GM19468 (cell line): ENCODE data around the gene KMO.

ENCODE experiments used
- ATAC-seq: cut with Tn5 transposase; IDR thresholded peaks from one replicate; pipeline ENCODE4 v1.9.1; 2021; ENCODE audit warnings: mild to moderate bottlenecking, moderate library complexity, moderate number of reproducible peaks; ENCODE audit not compliant: unreplicated experiment; ENCODE audit errors: extremely low read depth

Gene KMO

GRCh38 chr1:241536304-241536703 is 4.1 kb downstream of the KMO start:
- no peak for ATAC-seq

DNA sequence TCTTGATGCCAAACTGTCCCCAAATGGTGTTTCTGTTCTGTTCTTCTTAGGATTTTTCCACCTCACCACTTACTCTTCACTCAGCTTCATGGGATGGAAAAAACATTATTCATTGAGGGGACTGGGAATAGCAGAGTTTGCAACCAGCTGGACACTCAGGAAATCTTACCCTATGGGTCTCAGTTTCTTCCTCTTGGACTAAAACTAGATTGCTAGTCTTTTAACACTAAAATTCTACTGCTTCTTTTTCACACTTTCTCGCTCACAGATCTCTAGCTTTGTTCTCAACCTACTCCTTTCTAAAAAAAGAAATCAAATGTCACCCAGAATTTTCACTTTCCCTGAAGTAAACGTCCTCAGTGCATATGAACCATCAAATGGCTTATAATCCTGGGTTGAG is 4.8 kb downstream of the KMO start:
- no peak for ATAC-seq

DNA sequence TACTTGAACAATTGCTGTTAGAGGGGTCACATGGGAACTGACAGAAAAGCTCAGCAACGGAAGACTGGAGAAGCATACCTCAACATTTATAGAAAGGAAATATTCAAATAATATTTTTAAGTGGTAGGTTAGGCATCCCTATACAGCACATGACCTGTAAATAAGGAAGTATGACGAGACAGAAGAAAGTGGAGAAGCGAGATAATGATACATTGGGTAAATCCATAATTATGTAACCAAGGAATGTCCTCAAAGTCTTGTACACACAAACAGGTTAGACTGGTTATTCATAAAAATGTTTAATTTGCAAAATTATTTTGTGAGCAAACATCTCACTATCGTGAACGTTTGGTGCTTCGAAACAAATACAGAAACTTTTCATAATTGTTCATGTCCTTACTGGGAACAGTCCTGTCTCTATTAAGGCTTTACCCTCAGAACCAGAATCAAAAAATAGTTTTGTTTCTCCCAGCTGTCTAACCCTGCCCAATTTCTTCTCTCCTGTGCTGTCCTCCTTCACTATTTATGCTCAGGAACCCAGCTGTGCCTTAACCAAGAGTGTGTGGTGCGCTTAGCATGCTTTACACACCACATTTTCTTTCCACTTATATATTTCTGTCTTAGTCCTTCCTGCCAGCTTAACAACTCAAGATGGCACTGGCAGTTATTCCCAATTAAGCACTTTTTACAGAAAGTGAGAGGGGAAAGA is 10.2 kb downstream of the KMO start:
- ATAC-seq, result no peak

- no peak for ATAC-seq
These were observed 15.8 kb downstream of the KMO start for GRCh38 chr1:241548008-241548407.

GRCh38 chr1:241550318-241550717 is 18.1 kb downstream of the KMO start:
- ATAC-seq, result no peak

GRCh38 chr1:241551759-241552638 is 19.8 kb downstream of the KMO start:
- ATAC-seq, result no peak

DNA sequence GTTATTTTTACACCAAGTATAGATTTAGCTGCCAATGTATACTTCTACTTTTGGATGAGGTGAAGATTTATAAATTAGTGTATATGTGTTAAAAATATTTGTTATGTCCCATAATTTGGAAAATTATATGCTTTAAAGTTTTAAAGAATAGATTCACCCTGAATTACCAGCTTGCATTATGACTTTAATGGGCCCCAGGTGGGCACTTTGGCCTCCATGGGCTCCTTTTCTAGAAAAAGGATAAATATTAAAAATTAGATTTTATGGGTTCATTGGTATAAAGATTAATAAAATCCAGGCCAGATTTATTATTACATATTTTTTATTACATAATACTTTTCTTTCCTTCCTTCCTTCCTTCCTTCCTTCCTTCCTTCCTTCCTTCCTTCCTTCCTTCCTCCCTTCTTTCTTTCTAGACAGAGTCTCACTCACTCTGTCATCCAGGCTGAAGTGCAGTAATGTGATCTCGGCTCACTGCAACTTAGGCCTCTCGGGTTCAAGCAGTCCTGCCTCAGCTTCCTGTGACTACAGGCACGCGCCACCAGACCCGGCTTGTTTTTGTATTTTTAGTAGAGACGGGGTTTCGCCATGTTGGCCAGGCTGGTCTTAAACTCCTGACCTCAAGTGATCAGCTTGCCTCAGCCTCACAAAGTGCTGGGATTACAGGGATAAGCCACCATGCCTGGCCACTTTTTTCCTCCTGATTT is 21.9 kb downstream of the KMO start:
- no peak for ATAC-seq

DNA sequence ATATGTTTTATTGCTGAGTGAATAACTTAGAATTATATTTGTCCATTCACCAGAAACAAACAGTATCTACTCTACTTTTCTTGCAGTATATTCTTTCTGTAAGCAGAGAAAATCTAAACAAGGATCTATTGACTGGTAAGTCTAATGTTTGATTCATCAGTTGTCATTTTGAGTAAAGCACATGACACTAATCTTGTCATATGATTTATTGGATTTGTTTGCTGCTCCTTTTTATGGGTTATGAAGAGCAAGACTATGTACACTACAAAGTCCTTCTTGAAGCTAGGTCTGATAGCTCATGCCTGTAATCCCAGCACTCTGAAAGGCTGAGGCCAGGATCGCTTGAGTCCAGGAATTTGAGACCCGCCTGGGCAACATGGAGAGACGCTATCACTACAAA is 23.3 kb downstream of the KMO start:
- ATAC-seq, result no peak

DNA sequence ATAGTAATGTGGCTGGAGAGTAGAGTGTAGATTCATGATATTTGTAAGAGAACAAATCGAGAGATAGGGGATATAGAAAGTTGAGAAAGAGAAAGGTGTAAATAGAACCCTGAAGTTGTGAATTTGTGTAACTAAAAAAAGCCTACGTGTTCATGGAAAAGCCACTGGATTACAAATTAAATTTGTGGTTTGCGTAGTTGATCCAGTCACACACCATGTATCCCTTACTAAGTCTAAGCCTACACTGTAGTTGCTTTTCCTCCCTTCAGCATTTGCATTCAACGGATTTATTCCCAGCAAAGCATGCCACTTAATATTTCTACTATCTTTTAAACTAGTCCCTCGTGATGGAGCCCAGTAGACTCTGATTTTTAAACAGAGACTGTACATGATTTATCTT is 24.9 kb downstream of the KMO start:
- no peak for ATAC-seq

DNA sequence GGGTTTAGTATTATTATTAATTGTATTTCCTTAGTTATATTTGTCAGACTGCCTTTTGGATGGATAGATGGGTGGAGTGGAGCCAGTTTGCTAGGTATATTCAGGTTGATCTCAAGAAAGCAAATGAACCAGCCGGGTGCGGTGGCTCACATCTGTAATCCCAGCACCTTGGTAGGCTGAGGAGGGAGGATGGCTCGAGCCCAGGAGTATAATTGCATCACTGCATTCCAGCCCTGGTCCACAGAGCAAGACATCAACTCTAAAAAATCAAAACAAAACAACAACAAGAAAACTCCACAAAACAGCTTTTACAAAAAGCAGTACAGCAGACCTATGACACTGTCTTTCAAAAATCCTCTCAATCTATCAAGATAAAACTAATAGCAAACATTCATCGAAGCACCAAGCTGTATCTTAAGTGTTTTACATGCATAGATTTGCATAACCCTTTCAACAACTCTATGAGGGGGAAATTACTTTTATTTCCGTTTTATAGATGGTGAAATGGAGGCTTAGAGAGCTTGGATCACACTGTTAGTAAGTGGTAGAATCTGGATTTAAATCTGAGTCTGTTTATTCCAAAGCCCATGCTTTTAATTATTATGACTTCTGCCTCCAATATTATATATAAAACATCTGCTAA is 25.5 kb downstream of the KMO start:
- no peak for ATAC-seq

DNA sequence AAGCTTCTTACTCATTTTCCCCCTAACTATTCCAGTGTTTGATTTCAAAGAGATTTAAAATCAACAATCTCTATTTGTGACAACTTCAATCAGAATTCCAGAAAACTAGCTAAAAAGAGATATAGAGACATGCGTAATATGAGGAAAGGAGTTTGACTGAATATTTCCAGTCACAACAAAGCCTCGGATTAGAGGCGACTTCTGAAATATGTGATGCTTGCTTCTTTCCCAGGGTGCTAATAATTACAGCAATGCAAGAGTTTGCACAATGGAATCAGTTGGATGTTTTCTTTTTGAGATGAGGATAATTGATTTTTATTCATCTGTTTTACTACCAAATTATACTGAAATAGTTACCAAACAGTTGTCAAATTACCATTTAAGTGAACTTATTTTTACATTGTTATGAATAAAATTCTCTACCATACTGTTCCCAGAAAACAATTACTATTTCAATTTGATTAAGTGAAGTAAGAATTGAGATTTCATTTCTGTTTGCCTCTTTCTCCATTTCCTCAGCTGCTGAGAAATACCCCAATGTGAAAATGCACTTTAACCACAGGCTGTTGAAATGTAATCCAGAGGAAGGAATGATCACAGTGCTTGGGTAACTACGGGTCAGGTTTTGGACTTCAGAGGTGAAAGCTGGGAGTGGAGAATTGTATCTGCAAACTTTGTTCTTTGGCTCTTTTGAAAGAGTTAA is 28.1 kb downstream of the KMO start:
- no peak for ATAC-seq

DNA sequence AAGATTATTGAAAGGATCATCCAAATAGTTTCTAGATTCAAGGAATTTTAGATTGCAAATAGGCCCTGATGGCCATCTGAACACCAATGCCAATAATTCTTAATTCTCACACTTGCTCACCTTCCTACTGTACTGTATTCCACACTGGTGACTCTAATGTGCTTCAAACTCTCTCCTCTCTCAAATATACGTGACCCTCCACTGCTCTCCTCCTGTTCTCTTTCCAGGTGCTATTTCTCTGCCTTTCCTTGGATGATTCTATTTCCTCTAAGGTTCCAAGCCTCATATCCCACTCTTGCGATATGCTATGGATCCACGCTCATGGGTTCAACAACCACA is 28.6 kb downstream of the KMO start:
- no peak for ATAC-seq

- no peak for ATAC-seq
These were observed 37.7 kb downstream of the KMO start for GRCh38 chr1:241569848-241570247.

GRCh38 chr1:241574154-241574553 is 42.0 kb downstream of the KMO start:
- ATAC-seq, result no peak

- no peak for ATAC-seq
These were observed 47.3 kb downstream of the KMO start for GRCh38 chr1:241579434-241579833.

DNA sequence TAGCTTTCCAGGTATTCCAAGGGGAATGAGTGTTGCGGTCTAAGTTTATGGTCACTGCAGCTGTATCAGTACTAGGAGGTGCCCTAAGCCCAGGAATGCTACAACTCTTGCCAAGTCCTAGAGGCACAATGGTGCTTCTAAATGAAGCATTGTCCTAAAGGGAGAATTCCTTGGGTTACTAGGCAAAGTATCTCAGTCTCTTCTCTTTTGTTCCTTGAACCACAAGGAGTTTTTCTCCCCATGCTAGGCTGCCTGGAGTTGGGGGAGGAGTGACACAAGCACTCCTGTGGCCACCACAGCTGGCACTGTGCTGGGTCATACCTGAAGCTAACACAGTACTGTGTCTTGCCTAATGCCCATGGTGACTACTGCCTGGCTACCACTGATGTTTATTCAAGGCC is 50.7 kb downstream of the KMO start:
- ATAC-seq, result no peak

DNA sequence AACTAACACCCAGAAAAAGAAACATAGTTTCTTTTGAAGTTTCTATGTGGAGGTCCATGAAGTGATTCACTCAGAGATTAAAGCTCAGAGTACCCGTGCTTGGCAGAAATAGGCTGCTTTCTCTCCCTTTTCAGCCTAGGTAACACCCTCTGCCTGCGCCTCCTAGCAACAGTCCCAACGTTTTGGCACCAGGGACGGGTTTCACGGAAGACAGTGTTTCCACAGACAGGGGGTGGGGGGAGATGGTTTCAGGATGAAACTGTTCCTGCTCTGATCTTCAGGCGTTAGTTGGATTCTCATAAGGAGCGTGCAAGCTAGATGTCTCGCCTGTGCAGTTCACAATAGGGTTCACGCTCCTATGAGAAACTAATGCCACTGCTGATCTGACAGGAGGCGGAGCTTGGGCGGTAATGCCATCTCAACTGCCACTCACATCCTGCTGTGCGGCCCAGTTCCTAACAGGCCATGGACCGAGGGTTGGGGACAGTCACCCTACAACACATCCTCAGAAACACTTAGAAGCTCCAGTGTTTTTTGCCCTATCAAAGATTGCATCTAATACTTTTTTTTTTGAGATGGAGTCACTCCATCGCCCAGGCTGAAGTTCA is 54.8 kb downstream of the KMO start:
- no peak for ATAC-seq

DNA sequence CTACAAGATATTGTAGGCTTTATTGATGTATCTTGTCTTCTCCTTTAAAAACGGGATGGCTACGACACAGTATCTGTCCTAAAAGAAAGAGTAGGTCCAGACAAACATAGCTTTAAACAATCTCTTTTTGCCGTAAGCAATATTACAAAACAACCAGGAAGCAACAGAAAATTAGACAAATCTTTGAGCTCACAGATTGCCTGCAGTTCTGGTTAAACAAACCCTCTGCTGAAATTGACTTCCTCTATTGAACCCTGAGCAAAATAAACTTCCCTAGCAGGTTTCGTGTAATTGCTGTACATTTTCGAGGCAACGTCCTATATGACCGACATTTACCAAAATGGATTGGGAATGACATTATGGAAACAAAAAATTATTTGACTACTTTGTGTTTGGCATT is 57.3 kb downstream of the KMO start:
- ATAC-seq, result no peak

DNA sequence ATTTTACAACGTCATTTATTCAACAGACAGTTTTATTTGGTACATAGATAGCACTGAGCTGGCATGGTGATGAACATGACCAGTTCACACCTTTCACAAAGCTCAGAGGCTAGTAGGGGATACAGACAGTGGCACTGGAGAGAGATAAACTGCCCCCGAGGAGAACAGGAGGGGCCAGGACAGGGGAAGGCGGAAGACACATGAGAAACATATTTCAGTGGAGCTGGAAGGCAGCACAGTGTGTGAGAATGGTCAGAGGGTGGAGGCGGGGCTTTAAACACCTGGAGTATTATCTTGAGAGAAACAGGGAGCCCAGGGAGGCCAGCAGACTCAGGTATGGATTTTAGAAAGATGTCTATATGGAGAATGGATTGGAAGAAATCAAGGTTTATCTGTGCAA is 58.5 kb downstream of the KMO start:
- no peak for ATAC-seq

GRCh38 chr1:241591317-241591716 is 59.1 kb downstream of the KMO start:
- ATAC-seq, result no peak
